GM18520 (cell line): ENCODE measurements around the gene GDF2.

Experiments used
- ATAC-seq: cut with Tn5 transposase; IDR thresholded peaks from one replicate; pipeline ENCODE4 v1.9.1; 2021; ENCODE audit not compliant: unreplicated experiment

GDF2 gene

DNA sequence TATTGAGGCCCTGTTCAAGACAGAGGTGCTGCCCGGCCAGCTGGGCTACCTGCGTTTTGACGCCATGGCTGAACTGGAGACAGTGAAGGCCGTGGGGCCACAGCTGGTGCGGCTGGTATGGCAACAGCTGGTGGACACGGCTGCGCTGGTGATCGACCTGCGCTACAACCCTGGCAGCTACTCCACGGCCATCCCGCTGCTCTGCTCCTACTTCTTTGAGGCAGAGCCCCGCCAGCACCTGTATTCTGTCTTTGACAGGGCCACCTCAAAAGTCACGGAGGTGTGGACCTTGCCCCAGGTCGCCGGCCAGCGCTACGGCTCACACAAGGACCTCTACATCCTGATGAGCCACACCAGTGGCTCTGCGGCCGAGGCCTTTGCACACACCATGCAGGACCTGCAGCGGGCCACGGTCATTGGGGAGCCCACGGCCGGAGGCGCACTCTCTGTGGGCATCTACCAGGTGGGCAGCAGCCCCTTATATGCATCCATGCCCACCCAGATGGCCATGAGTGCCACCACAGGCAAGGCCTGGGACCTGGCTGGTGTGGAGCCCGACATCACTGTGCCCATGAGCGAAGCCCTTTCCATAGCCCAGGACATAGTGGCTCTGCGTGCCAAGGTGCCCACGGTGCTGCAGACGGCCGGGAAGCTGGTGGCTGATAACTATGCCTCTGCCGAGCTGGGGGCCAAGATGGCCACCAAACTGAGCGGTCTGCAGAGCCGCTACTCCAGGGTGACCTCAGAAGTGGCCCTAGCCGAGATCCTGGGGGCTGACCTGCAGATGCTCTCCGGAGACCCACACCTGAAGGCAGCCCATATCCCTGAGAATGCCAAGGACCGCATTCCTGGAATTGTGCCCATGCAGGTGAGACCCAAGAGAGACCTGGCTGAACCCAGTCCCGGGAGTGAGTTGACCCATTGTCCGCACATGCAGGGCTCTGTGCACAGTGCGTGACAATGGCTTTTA lies 28.7 kb downstream of the GDF2 start:
- ATAC-seq, result no peak

DNA sequence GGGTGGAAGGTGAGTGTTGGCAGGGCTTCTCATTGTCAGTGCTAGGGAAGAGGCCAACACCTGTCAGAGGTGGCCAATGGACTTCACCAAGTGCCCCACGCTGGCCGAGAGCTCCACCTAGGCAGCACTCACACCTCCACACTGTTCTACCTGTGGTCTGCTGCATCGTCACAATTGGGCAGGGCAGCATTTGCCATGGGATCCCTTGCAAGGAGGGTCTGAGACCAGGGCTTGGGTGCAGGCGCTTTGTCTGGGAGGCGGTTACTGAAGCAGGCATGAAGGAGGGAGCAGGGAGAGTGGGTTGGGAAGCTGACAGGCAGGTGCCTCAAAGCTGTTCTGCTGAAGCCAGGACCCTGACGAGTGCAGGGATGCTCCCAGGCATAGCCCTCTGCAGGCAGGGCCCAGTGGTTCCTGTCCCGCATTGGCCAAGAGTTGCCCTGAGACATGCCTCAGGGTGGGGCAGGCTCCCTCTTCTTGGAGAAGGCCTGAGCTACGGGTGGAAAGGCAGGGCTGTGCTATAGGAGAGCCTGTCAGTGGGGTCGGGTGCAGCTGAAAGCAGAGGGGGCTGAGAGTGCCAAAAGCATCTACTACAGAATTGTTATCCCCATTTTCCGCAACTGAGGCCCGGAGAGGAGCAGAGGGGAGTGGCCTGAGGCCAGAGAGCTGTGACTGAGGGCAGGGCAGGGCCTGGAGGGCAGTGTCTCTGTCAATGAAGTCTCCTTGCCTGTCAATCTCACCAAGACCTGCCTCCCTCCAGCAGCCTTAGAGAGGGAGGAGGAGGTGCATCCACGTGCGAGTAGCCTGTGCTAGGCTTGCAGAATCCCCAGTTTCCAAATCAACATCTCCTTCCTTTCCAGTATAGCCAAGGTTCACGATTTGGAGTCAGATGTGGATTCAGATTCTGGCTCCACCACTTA lies 29.9 kb downstream of the GDF2 start:
- ATAC-seq, result no peak

DNA sequence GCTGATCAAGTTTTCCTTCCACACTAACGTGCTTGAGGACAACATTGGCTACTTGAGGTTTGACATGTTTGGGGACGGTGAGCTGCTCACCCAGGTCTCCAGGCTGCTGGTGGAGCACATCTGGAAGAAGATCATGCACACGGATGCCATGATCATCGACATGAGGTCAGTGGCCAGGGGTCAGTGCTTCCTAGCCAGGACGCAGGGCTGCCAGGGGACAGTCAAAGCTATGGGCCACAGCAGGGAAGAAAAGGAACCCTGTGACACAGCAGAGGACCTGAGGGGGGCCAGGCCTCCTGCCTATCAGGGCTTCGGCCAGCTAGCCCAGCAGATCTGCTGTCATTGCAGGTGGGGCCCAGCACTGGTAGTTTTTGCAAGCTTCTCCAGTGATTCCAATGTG lies 31.1 kb downstream of the GDF2 start:
- ATAC-seq, result no peak

GRCh38 chr10:47354165-47354564 lies 31.9 kb downstream of the GDF2 start:
- ATAC-seq, result no peak

DNA sequence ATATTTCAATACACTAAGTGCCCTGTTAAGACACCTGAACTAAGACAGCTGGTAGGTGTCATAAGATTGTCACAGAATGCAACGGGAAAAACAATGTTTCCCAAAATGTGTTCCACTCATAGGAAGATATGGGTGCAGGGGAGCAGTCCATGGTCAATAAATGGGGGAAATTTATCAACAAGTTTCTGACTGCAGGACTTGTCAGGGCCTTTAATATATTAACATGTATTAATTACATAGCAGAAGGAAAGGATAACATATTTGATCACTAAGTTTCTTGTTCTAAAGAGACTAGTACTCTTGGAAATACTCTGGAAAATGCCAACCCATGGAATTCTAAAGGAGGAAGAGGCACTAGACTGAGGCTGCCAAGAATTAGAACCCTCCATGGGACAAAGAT lies 32.6 kb downstream of the GDF2 start:
- ATAC-seq, result no peak

DNA sequence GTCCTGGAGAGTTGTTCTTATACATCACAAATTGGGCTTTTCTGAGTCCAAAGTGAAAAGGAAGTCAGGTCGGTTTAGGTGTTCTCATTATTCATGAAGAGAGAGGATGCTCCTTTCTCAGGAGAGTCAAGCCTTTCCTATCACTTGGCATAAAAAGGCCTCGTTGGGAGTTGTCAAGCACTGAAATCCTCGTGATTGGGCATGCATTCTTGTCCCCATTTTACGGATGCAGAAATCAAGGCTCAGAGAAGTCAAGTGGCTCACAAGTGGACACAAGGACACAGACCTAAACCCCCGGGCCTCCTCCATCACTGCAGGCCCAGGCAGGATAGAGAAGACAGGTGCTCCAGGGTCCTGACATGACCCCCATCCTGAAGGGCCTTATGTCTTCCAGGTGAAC lies 34.5 kb downstream of the GDF2 start:
- ATAC-seq, result no peak

DNA sequence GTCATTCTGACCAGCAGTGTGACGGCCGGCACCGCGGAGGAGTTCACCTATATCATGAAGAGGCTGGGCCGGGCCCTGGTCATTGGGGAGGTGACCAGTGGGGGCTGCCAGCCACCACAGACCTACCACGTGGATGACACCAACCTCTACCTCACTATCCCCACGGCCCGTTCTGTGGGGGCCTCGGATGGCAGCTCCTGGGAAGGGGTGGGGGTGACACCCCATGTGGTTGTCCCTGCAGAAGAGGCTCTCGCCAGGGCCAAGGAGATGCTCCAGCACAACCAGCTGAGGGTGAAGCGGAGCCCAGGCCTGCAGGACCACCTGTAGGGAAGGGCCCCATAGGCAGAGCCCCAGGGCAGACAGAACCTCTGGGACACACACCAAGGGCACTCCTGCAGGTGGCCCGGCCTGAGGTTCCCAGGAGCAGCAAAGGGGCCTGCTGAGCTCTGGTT lies 34.9 kb downstream of the GDF2 start:
- no peak for ATAC-seq

DNA sequence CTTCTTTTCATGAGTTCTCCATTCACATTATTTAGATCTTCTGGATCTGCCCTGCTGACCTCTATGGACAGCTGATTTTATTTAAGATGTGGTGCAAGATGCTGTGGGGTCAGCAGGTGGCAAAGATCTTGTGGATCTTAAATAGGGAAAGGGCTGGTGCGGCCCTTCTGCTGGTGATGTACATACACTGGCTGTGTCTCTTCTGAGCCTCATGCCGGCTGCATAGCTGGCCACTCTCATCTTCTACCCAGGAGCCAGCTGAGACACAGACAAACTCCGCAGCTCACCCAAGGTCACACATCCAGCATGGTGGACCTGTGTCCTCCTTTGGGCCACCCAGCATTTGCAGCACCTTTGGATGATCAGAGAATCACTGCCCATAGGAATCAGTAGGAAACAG lies 35.7 kb downstream of the GDF2 start:
- no peak for ATAC-seq

- no peak for ATAC-seq
Measured at GRCh38 chr10:47358457-47358856, 36.2 kb downstream of the GDF2 start.

GRCh38 chr10:47359101-47359500 lies 36.8 kb downstream of the GDF2 start:
- ATAC-seq, result no peak

DNA sequence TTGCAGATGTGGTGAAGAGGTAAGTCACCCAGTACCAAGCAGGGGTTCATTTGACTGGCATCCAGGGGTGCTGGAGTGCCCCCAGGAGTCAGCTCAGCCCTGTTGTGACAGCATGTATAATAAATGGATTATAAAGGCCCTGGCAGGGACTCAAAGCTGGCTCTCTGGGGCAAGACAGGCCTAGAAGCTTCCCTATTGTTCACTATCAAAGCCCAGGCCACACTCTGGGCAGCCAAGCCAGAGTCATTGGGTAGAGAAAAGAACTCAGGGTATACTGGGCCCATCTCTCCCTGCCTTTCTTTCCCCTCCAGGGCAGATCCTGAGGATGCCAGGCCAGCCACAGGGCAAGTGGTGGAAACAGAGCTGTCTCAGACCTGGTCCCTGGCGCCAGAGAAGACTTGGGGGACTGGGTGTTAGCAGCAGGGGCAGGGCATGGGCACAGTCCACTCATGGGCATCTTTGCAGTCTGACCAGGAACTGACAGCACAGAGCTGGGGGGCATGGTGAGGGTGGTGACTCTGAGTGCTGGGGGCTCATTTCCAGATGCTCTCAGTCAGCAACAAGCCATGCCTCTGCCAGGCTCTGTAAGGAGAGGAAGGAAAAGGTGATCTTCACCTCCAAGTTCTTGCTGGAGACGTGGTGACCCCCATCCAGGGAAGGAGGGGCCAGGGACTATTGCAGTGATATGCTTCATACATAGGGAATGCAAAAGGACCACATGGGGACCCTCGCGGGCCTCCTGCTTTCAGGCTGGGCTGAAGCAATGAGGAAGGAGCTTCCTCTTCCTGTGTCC lies 37.6 kb downstream of the GDF2 start:
- ATAC-seq, result no peak

- ATAC-seq, result no peak
Measured at GRCh38 chr10:47360419-47361040, 38.3 kb downstream of the GDF2 start.

GRCh38 chr10:47361293-47361692 lies 39.0 kb downstream of the GDF2 start:
- ATAC-seq, result no peak

DNA sequence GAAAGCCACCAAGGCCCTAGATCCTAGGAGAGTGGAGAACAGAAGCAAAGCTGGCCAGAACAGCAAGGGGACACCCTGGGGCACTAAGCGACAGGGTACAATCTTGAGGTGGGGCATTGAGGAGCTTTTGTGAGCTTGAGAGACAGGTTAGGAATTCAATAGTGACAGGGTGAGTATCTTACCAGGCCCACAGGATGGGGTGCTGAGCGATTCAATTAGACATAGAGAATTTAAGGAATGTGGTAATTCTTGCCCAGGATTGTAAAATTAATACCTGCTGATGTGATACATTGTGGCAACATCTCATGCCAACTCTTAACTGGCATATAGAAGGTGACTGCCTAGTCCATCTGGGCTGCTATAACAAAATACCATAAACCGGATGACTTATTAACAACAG lies 39.9 kb downstream of the GDF2 start:
- no peak for ATAC-seq

DNA sequence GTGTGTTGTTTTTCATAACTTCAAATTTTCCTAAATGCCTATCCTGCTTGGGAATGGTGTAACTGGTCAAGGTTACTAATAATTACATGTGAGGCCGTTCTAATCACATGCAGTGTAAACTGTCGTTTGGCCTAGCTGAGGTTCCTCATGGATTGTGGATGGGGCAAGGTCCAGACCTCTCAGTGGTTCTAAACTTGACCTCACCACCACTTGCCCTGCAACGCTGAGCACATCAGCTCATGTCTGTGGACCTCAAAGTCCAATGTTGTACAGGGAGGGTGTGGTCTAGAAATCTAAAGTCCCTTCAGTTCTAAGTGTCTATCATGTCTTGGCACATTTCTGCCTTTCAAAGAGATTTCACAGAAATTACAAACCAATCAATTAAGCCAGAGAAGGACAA lies 41.5 kb downstream of the GDF2 start:
- ATAC-seq, result no peak

GRCh38 chr10:47364366-47364765 lies 42.1 kb downstream of the GDF2 start:
- no peak for ATAC-seq

DNA sequence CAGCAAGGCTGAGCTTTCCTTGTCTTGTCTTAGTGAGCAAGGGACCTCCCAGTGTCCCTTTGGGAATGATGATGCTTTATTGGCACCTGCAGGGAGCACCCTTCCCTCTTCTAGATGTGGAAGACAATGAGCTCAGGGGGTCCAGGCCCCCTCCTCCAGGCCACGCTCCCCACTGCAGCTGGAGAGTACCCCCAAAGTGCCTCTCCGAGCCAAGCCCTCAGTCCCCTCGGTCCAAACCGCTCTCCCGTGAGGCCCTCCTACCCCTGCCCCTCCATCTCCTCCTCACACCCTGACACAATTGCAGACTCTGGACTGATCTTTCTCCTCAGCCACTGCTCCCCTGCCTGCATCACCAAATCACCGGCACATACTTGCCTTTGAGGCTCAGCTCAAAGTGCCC lies 42.7 kb downstream of the GDF2 start:
- ATAC-seq, result no peak

DNA sequence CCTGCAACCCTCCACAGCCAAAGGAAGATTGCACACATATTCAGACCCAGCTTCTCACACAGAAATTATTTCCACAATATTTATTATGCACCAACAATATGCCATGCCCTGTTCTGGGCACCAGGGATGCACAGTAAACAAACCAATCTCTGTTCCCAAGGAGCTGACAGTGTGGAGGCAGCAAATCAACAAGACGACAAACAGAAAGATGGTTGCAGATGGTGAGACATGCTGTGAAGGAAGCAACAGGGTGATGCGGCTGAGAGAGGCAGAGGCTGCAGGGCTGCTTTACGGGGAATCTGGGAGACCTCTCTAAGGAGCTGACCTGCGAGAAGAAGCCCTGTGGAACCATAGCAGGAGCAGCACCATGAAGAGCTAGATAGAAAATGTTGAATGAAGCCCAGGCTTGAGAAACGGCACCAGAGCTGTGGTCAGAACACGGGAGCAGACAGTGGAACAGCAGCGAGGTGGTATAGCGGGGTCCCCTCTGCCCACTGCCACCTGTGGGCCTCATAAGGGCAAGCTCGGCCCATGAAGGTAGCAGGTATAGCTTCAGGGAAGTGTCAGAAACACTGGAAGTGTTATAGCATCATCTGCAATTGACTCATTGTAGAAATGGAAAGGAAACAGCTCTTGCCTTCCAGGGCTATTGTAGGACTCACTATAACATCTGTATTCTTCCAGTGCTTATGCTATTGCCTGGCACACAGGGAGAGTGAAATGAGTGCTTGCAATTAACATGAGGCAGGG lies 43.4 kb downstream of the GDF2 start:
- ATAC-seq, result no peak

GRCh38 chr10:47366181-47366631 lies 44.0 kb downstream of the GDF2 start:
- ATAC-seq, result no peak
